GM12892 (cell line): ENCODE data around the gene BRF1.
"Not testable (repeated sequence)": the region's sequence is repeated elsewhere in the genome, so short reads cannot be mapped to it uniquely, and the experiment has no call there.

Source experiments
- DNase-seq: peaks from one replicate; pipeline ENCODE4 v3.0.0; 2011; ENCODE audit not compliant: insufficient read length
- FAIRE-seq: peaks from 2 replicates; lab custom pipeline; 2011; peaks lifted over from hg19 to GRCh38; lab: Jason Lieb, UNC
- POLR2A ChIP-seq: IDR thresholded peaks from 2 replicates; pipeline ENCODE4 v1.6.1; 2011; ENCODE audit warnings: low read depth, low read length, control low read depth
- POLR2AphosphoS5 ChIP-seq: IDR thresholded peaks from 2 replicates; pipeline ENCODE4 v1.6.1; 2011; ENCODE audit warnings: low read depth, low read length, control low read depth
- TAF1 ChIP-seq: IDR thresholded peaks from 2 replicates; pipeline ENCODE4 v1.6.1; 2011; ENCODE audit warnings: low read depth, mild to moderate bottlenecking, control low read depth, low read length, borderline replicate concordance

The BRF1 gene

DNA sequence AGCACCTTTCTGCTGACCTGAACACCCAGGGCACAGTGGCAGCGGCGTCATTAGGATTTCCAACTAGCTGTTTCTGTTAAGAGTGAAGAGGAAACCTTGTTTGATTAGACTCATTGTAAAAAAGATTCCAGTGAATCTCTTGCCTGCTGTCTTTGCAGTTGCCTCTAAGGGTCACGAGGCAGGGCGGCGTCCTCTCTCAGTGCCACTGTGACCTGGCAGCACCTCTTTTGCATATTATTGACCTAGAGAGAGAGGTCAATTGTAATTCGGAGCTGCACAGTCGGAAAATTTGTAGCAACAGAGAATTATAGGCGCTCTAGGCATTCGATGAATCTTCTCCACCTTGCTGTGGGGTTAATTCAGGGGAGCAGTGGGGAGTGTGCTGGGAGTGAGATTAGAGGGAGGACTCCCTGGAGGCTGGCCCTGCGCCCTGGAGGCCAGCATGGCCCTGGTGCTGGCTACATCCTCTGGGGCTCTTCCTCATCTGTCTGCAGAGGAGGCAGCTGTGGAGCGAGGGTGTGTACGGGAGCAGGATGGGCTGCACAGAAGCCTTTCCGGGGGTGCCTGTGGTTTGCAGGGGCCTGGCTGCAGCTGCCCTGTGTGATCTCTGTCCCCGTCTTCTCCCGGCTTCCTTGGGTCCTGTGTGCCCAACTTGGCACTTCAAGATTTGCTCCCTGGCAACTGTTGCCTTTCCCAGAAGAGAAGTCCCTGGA lies 28.0 kb upstream of the BRF1 start:
- DNase-seq (no peak), FAIRE-seq (no peak)
- TF ChIP-seq TAF1: no peak
- TF ChIP-seq POLR2A: no peak
- TF ChIP-seq POLR2AphosphoS5: no peak

DNA sequence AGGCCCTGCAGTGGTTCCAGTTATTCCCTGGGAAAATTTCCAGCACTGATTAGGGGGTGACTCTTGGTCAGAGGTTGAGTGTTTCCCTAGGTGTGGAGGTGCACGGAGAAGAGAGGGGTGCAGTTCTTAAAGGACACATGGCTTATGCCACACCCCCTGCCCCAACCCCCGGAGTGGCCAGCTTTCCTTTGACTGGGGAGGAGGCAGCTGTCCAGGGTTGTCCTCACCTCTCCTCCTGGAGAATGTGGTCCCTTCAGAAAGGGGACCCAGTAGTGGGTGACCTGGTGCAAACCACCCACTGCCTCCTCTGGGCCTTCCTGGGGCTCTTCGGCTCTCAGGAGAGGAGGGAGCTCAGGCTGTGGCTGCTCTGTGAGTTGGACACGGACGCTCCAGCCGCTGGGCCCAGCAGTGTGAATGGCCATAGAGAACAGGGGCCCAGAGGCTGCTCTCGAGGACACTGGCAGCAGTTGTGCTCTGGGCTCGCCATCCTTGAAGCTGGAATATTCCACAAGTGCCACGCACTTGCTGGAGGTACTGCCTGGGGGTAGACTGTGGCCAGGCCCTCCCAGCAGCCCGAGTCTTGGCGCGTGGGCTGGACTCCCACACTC lies 27.4 kb upstream of the BRF1 start:
- TF ChIP-seq POLR2AphosphoS5: no peak
- TF ChIP-seq TAF1: no peak
- no peak for TF ChIP-seq POLR2A
- FAIRE-seq (no peak), DNase-seq (no peak)

DNA sequence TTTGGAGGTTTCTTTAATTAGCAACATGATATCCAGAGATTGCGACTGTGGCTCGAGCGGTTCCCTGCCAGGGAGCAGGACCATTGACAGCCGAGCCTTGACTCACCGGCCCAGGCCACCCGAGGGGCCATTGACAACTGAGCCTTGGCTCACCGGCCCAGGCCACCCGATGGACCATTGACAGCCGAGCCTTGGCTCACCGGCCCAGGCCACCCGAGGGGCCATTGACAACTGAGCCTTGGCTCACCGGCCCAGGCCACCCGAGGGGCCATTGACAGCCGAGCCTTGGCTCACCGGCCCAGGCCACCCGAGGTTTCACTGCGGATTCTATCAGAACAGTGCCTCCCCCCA lies 26.9 kb upstream of the BRF1 start:
- not testable (repeated sequence) for DNase-seq, FAIRE-seq

DNA sequence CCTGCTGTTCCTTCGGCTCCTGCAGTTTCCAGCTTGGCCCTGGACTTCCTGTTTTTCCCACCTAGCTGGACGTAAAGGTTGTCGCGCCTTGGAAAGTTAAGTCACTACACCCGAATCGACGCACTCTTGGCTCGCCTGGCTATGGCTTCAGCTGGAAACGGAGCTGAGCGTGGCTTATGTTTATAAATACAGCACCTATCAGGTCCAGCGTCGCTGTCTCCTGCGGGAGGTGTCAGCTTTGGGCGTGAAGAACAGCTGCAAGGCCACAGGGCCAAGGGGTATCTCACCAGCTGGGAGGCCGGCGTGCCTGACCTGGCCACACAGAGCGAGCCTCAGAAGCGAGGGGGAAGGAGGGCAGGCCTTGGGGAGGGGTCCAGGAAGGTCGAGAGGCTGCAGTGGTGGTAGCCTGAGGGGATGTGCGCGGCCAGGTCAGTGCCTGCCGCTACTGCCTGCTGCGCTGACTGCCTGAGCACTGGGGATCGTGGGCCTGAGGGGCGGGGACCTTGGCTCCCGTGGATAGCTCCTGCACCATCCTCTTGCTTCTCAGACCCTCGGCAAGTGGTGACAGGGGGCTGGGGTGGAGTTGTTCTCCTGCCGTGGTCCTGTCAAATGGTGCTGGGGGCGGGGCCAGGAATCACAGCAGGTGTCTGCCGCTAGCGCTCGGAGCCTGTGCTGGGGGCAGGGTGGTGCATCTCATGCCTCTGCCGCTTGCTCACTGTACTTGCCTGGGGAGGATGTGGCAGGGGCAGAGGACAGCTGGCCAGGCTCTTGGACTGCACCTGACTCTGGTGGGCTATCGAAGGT lies 26.3 kb upstream of the BRF1 start:
- TF ChIP-seq POLR2AphosphoS5 (no peak), POLR2A (no peak), TAF1 (no peak)
- no peak for FAIRE-seq
- DNase-seq: no peak

DNA sequence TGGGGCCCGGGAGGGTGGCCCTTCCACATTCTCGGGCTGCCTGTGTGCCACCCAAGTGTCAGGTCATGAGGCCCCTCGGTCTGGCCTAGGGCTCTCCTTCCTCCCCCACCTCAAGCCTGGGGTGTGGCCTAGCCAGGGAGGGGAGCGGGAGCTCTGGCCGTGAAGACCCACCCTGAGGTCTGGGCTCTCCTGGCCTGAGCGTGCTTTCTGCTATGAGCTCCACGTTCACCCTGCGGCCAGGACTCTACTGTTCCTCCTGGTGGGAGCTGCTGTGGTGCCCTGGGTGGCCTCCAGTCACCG lies 25.7 kb upstream of the BRF1 start:
- DNase-seq (no peak), FAIRE-seq (no peak)
- TF ChIP-seq POLR2AphosphoS5 (no peak), TAF1 (no peak), POLR2A (no peak)

DNA sequence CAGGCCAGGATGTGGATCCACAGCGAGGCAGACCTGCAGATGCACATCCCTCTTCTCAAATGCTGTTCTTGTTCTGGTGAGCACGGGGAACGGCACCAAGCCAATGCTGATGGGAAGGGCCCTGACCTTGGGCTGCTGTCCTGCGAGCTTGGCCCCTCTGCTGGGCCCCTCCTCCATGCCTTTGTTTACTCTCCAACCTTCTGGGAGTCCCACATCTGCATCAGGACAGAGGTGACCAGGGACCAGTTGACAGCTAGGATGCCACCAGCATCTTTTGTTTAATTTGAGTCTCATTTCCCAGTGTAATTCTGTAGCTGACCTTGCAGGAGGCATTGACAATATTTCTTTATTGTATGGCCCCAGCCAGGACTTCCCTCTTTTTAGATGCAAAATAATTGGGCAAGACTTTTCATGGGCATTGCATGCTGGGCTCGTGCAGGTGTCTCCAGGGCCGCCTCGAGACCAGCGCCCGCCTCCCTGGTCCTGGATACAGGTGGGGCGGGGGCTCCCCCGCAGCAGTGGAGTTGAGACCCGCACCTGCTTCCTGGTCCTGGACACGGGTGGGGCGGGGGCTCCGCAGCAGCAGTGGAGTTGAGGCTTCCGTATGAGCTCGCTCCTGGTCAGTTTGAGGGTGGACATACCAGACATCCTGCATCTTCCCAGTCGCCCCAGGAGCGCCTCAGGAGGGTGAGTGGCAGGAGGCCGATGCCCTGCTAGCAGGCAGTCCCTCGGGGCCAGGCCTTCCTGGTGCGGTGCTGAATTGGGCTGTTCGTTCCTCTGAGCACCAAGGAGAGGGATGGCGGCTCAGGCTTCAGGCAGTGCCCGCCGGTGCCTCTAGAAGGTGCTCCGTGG lies 25.1 kb upstream of the BRF1 start:
- TF ChIP-seq POLR2AphosphoS5 (no peak), POLR2A (no peak), TAF1 (no peak)
- FAIRE-seq: no peak
- no peak for DNase-seq

DNA sequence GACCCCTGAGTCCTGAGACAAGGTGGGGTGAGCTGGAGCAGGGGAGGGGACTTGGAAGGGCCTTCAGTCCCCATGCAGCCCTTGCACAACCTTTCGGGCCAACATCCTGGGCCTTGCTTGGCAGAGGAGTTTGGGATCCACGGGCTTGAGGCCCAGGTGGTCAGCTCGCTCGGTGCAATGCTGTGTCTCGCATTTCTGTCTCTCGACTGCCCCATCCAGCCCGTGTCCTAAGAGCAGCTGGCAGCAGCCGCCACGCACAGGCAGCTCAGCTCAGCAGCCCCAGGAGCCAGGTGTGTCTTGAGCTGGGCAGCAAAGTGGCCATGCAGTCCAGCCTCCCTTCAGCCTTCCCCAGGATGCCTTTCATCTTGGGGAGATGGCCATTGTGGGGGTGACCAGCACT lies 24.5 kb upstream of the BRF1 start:
- FAIRE-seq (no peak), DNase-seq (no peak)
- TF ChIP-seq TAF1 (no peak), POLR2AphosphoS5 (no peak), POLR2A (no peak)

DNA sequence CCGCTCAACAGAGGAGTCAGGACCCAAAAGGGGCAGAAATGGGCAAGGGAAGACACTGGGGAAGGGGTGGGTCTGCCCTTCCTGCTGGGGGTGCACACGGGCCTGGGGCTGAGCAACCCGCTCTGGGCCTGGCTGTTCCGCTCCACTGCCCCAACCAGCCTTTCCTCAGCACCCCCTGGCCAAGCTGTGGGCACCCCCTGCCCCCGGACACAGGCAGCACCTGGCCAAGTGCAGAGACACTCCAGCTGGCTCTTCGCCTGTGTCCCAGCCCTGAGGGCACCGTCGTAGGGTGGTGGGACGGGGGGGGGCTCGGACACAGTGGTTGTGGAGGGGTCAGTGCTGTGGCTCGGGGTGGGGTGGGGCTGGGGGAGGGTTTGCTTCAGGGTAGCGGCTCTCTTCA lies 24.1 kb upstream of the BRF1 start:
- FAIRE-seq (no peak), DNase-seq (no peak)
- TF ChIP-seq POLR2A (no peak), POLR2AphosphoS5 (no peak), TAF1 (no peak)

DNA sequence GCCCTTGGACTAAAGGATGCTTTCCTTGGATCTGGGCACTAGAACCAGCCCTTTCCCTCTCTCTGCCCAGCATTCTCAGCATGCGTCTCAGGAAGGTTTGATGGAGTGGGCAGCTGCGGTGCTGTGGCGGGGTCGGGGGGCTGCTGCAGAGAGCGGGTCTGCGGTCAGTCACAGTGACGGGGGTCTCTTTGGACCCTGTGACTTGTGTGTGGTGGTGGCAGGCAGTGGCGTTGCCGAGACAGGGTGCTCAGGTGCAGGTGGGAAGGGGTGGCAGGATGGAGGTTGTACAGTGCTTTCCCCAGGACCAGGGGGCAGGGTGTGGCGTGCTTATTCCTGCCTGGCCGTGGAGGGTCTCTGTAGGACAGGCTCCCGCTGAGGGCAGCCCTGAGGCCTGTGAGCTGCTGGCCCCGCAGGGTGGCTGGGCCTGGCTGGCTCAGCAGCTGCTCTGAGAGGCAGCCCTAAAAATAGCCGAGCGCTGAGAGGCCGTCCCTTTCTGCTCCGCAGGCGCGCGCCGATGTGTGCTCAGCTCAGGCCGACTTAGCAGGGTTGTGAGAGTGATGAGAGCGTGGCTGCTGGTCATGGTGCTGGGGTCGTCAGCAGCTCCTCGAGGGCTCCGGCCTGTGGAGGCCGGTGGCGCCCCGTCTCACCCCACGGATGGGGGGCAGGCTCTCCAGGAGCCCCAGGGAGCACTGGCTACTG lies 23.4 kb upstream of the BRF1 start:
- FAIRE-seq (no peak), DNase-seq (no peak)
- TF ChIP-seq POLR2AphosphoS5 (no peak), TAF1 (no peak), POLR2A (no peak)

DNA sequence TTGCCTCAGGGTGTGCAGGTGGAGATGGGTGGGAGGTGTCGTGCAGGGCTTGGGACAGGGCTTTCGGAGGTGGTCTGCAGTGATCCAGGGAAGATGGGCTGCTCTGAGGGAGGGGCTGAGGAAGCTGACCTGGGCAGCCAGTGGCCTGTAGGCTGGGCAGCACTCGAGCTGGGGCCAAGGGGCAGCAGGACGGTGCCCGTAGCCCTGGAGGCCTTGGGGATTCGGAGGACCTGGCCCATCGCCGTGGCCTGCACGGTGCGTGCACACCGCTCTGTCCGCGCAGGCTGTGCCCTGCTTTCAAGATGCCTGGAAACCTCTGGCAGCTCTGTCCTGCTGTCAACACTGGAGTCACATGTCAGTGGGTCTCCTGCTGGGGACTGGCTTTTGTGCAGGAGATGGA lies 22.9 kb upstream of the BRF1 start:
- TF ChIP-seq TAF1: no peak
- TF ChIP-seq POLR2A: no peak
- TF ChIP-seq POLR2AphosphoS5: no peak
- FAIRE-seq (no peak), DNase-seq (no peak)

DNA sequence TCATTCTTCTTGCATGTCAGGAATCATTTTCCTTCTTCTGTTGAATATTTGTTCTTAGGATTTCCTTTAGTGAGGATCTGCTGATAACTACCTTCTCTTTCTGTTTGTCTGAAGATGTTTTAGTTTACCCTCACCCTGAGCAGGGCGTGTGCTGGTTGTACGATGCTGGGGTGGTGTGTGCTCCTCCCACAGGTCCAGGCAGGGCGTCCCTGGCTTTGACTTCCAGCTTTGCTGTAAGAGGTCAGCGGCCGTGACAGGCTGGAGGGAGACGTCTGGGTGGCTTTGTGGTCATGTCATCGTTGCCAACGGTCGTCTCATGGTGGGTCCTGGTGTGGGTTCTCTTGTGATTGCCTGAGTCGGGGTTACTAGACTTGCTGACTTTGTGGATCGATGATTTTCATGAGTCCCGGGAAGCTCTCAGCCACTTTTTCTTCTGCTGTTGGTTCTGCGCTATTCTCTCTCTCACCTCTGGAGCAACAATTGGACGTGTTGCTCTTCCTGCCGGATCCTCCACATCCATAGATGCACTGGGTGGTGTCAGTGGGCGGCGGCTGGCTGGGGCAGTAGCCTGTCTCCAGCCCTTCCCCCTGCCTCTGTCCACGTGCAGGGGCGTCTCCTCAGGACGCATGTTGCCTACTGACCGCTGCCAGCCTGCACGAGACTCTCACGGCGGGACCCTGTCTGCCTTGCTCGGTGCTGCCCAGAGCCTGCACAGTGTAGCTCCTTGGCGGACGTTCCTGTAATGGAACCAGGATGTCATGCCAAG lies 22.2 kb upstream of the BRF1 start:
- FAIRE-seq: no peak
- no peak for DNase-seq

More for the DNA sequence above, 22.2 kb upstream of the BRF1 start:
- TF ChIP-seq TAF1 (no peak), POLR2AphosphoS5 (no peak), POLR2A (no peak)
